A673 (cell line): ENCODE data around the gene LAMB4. TPM values are rescaled to one million over a fixed set of nuclear protein-coding genes. Genes with fewer than 3 reads are reported as not detected.

Experiments
- BruUV-seq: library from RNA; stranded (reverse); fragments of 400-500 nt; replicated peaks from 2 replicates; lab custom pipeline; 2021; lab: Mats Ljungman, UMichigan
- CTCF ChIA-PET: fragments of 300-600 bp; sonication (Branson Sonifier 250); formaldehyde crosslinking; loops from one replicate; lab custom pipeline; 2022; ENCODE audit warnings: antibody characterized with exemption; lab: Charles Lee
- POLR2A ChIA-PET: fragments of 300-600 bp; sonication (Branson Sonifier 250); formaldehyde crosslinking; loops from one replicate; lab custom pipeline; 2022; ENCODE audit warnings: antibody characterized with exemption; ENCODE audit not compliant: low non-redundant PET; lab: Charles Lee
- DNase-seq: peaks from one replicate; pipeline ENCODE4 v3.0.0-alpha.2; 2015; ENCODE audit warnings: low spot score
- H3K27ac ChIP-seq: fragments of 200-600 bp; sonication (generic); 2 replicates; pipeline ENCODE4 v1.5.1; 2016; ENCODE audit warnings: mixed run types, low read depth, mild to moderate bottlenecking, mixed read lengths, antibody characterized with exemption, low read length; ENCODE audit not compliant: poor library complexity, severe bottlenecking
- H3K27me3 ChIP-seq: fragments of 200-600 bp; sonication (generic); replicated peaks from 2 replicates; pipeline ENCODE4 v1.6.1; 2017; ENCODE audit warnings: mixed run types, low read depth, mild to moderate bottlenecking, mixed read lengths, antibody characterized with exemption, low read length; ENCODE audit not compliant: insufficient read depth, poor library complexity
- H3K36me3 ChIP-seq: fragments of 200-600 bp; sonication (generic); 2 replicates; pipeline ENCODE4 v1.6.1; 2016; ENCODE audit warnings: mixed run types, mild to moderate bottlenecking, mixed read lengths, antibody characterized with exemption, low read length; ENCODE audit not compliant: insufficient read depth, poor library complexity, severe bottlenecking
- H3K4me1 ChIP-seq: fragments of 200-600 bp; sonication (generic); 2 replicates; pipeline ENCODE4 v1.6.1; 2017; ENCODE audit warnings: mixed run types, mild to moderate bottlenecking, mixed read lengths, antibody characterized with exemption, low read length; ENCODE audit not compliant: insufficient read depth, poor library complexity, severe bottlenecking
- H3K4me3 ChIP-seq: fragments of 200-600 bp; sonication (generic); 2 replicates; pipeline ENCODE4 v1.5.1; 2016; ENCODE audit warnings: low read depth, mixed run types, mild to moderate bottlenecking, mixed read lengths, low read length; ENCODE audit not compliant: poor library complexity, severe bottlenecking
- H3K9me3 ChIP-seq: fragments of 200-600 bp; sonication (generic); 2 replicates; pipeline ENCODE4 v1.6.1; 2016; ENCODE audit warnings: mixed run types, low read depth, mild to moderate bottlenecking, mixed read lengths, antibody characterized with exemption, low read length; ENCODE audit not compliant: poor library complexity, severe bottlenecking
- CTCF ChIP-seq: fragments of 300-800, 200-600 bp; sonication (generic); conservative IDR thresholded peaks from 2 replicates; pipeline ENCODE4 v1.5.1; 2017; ENCODE audit warnings: low read depth, mild to moderate bottlenecking, antibody characterized with exemption, low read length, moderate library complexity, mixed read lengths
- EZH2 ChIP-seq: fragments of 200-600 bp; sonication (generic); IDR thresholded peaks from 2 replicates; pipeline ENCODE4 v1.6.1; 2017; ENCODE audit warnings: borderline replicate concordance, low read depth, mild to moderate bottlenecking, mixed read lengths, antibody characterized with exemption, low read length; ENCODE audit not compliant: poor library complexity, severe bottlenecking
- intact Hi-C: fragments of 100-400 bp; cut with micrococcal nuclease; formaldehyde crosslinking; loops from one replicate; pipeline ENCODE4 v1.10.0; 2022; ENCODE audit not compliant: unreplicated experiment
- total RNA-seq: library from RNA; stranded (reverse); gene quantifications from 2 replicates; pipeline ENCODE4 v1.2.3, GENCODE V29; 2021

LAMB4 gene
- total RNA-seq, 1 experiment from 2014 or later: 0.21 TPM

DNA sequence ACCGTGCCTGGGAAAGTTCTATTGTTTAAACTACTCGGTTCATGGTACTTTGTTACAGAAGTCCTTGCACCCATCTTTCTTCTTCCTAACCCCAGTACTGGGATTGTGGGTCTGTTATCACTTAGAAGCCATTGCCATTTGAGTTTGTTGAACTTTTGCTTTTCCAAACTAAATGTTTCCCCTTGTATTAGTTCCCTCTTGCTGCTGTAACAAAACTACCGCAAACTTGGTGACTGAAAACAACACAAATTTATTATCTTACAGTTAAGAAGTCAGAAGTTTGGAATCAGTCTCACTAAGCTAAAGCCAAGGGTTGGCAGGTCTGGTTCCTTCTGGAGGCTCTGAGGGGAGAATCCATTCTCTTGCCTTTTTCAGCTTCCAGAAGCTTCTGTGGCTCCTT, 6.9 kb upstream of the LAMB4 start:
- BruUV-seq: no TSS peak
- Histone ChIP-seq H3K27ac (no peak overlapping the region), H3K27me3 (no peaks in the 10 kb centered on the region), H3K4me3 (no peak overlapping the region), H3K36me3 (no peaks in the 10 kb centered on the region), H3K9me3 (no peaks in the 10 kb centered on the region), H3K4me1 (peaks cover 11% of the 10 kb centered on the region)
- intact Hi-C loops: no loop called here
- POLR2A ChIA-PET: no interaction called here
- CTCF ChIA-PET: no interaction called here
- no peak for DNase-seq
- TF ChIP-seq EZH2: no peak
- no peak for TF ChIP-seq CTCF

DNA sequence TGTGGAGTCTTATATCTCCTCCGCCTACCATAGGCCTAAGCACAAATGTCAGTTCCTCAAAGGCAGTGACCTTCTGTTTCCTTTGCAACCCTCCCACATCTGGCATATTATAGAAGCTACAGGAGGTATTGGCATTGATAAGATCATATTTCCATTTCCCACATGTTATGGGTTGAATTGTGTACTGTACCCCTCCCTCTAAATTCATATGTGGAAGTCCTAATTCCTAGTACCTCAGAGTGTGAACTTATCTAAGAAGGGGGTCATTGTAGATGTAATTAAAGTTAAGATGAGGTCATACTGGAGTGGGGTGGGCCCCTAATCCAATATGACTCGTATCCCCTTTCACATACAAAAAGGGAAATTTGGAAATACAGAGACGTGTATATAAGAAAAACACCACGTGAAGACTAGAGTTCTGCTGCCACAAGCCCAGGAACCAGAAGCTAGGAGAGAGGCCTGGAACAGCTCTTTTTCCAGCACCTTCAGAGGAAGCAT, 6.1 kb upstream of the LAMB4 start:
- intact Hi-C loops: no loop called here
- Histone ChIP-seq H3K4me3 (no peak overlapping the region), H3K36me3 (no peaks in the 10 kb centered on the region), H3K27ac (no peak overlapping the region), H3K4me1 (peaks cover 13% of the 10 kb centered on the region), H3K9me3 (no peaks in the 10 kb centered on the region), H3K27me3 (no peaks in the 10 kb centered on the region)
- TF ChIP-seq EZH2: no peak
- no peak for TF ChIP-seq CTCF
- BruUV-seq: no TSS peak
- DNase-seq: no peak
- ChIA-PET CTCF (no interaction called here), POLR2A (no interaction called here)

DNA sequence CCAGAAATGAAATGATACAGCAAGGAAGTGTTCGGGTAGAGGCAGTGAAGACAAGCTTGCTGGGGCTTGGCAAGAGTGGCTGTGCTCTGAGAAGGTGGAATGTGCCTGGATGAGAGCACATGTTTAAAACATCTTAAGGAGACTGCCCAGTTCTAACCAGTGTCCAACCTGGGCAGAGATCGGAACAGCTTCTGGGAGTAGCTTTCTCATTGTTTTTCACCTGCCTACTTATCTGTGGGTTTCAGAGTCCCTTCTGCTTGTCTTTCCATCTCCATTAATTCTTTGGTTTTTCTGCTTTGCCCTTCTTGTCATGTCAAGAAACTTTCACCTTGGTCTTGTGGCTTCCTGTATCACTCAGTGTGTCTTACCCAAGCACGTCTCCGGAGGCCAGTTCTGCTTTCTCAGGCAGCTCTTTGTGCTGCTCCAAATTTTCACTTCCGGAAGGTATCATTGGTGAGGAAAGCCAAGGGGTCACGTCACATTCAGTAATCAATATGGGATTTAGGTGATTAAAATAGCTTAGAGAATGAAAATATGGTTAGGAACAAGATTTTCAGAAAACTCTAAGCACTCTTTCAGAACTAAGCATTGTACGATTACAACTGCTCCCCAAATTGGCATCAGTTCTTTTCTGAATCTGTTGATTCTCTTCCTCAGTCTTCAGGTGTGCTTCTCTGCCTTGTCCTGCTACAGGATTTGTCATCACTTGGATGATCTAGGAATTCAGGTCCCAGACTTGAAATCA, 5.5 kb upstream of the LAMB4 start:
- Histone ChIP-seq H3K4me1 (peaks cover 13% of the 10 kb centered on the region), H3K36me3 (no peaks in the 10 kb centered on the region), H3K4me3 (no peak overlapping the region), H3K27ac (no peak overlapping the region), H3K27me3 (no peaks in the 10 kb centered on the region), H3K9me3 (no peaks in the 10 kb centered on the region)
- no TSS peak for BruUV-seq
- intact Hi-C loops: no loop called here
- ChIA-PET CTCF (no interaction called here), POLR2A (no interaction called here)
- no peak for DNase-seq
- TF ChIP-seq EZH2 (no peak), CTCF (no peak)
